NCI-H146 treated with DMSO at 0.1 percent for 48 hours (cell line): Measurements from ENCODE around the gene SPDYE16.
"Not testable (repeated sequence)": the region's sequence is repeated elsewhere in the genome, so short reads cannot be mapped to it uniquely, and the experiment has no call there.

Experiments used
- DNase-seq: peaks from one replicate; lab custom pipeline; 2025; ENCODE audit not compliant: unreplicated experiment; lab: John Stamatoyannopoulos, UW

Gene SPDYE16

DNA sequence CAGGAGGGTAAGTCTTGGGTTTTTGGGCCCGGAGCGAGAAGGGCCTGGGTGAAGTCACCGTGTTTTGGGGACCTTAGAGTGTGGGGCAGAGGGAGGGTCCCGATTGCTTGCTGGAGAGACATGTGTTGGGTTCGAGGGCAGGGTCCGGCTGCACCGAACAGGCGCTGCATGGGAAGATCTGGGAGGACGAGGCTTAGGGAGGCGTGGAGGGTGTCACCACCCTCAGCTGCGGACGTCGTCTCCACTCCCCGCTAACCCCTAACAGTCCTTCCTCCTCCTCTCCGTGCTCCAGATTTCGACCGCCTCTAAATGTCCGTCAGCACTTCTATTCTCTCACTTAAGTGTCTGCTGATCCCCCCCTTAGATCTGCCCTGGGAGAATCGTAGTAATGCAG is 6.8 kb upstream of the SPDYE16 start:
- not testable (repeated sequence) for DNase-seq

DNA sequence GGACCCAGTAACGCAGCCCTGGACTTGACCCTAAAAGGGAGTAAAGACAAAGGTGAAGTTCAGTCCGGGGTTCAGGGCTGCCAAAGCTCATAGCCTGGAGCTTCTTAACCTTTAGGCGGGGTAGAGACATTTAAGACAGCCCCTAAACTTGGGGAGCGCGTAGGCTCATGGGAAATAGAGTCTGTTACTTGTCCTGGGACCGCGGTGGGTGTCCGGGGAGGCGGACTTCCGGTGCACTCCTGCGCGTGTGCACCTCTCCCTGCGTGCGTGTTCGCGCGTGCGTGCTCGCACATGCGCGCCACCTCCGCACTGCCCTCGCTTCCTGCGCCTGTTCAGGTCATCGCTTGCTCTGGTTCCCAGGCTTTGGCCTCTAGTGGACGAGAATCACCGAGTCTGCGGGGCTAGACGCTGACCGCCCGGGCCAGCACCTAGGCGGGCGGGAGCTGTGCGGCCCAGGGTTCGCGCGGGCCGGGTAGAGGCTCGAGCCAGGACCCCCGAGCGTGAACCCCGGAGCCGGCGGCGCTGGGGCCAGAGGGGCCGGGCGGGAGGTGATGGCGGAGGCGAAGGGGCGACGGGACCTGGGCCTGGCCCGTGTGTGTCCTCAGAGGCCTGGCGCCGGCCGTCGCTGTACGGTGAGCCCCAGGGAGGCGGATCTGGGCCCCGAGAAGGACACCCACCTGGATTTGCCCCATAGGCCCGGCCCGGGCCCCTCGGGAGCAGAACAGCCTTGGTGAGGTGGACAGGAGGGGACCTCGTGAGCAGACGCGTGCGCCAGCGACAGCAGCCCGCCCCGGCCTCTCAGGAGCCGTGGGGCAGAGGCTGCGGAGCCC is 6.1 kb upstream of the SPDYE16 start:
- DNase-seq, result peak; percentile 44

DNA sequence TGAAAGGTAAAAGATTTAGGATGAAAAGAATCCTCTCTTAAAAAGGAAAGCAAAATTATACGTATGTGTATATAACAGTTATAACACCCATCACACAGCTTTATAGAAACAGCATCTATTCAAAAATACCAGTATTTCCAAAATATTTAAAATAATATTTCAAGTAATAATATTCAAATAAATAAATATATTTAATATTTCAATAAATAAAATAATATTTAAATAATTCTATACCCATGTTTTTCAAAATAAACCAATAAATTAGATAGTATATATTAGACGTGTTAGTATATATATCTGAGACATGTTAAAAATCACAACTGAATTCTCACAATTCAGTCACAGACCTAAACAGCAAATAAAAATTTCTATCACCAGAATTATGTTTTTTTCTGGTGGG is 11.5 kb downstream of the SPDYE16 start:
- not testable (repeated sequence) for DNase-seq

DNA sequence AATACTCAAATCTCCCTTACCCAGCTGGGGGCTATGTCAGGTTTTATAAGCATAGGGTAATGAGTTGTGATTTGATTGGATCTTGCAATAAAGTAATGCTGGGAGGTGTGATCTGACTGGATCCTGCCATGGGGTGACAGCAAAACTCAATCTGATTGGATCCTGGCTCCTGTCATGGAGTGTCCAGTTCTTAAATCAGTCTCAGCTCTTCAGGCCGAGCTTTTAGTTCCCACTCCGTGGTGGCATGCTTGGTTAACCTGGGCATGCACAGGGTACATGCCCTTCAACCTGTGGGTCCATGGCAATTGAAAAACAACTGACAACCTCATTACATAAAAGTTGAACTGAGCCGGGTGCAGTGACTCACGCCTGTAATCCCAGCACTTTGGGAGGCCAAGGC is 16.9 kb downstream of the SPDYE16 start:
- not testable (repeated sequence) for DNase-seq

DNA sequence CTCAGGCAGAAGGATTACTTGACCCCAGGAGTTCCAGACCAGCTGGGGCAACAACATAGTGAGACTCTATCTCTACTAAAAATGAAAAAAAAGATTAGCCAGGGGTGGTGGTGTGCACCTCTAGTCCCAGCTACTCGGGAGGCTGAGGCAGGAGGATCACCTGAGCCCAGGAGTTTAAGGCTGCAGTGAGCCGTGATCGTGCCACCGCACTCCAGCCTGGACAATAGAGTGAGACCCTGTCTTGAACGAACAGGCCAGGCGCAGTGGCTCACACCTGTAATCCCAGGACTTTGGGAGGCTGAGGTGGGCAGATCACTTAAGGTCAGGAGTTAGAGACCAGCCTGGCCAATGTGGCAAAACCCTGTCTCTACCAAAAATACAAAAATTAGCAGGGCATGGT is 26.2 kb downstream of the SPDYE16 start:
- not testable (repeated sequence) for DNase-seq

DNA sequence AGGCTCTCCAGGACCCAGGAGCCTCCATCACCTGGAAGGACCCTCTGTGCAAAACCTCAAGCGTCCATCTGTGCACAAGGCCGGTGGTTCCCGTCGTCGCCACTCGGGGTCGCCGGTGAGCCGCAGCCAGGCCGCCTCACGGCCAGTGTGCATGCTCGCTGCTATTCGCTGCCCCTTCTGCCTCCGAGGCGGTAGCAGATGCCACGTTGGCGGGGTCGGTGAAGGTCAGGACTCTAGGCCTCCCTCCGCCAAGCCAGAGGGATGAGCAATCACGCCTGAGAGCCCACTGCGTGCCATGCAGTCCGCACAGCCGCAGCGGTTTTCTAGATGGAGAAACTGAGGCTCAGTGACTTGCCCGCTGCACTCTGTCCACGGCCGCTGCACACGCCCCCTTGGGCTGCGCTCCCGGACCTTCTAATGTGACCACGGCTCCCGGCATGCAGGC is 27.1 kb downstream of the SPDYE16 start:
- no peak for DNase-seq

DNA sequence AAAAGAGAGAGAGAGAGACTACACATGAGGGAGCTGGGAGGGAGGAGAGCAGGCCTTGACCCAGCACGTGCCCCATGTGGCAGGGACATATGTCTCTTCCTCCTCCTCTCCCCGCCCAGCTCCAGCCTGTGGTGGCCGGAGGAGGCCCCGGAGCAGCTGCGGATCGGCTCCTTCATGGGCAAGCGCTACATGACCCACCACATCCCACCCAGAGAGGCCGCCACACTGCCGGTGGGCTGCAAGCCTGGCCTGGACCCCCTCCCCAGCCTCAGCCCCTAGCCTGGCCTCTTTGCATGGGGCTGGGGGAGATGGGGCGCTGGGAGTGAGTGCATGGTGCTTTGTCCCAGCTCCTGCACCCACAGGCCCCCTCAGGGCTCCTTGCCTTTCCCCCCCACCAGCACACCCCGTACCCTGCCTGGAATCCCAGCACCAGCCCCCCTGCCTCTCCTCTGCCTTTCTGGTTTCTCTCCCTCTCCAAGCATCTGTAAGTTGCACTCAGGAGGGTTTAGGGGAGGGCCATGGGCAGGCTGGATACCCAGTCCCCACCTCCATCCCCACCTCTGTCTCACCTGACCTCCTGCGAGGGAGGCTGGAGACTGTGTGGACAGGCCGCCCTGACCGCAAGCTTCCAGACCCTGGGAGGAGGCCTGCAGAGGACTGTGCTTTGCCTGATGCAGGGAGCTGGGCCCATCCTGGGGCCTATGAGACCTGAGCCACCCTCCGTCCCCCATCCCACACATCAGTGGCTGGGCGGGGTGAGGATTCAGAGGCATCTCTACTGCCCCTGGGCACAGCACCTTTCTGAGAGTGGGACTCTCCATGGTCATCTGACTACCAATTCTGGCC is 27.9 kb downstream of the SPDYE16 start:
- no peak for DNase-seq

DNA sequence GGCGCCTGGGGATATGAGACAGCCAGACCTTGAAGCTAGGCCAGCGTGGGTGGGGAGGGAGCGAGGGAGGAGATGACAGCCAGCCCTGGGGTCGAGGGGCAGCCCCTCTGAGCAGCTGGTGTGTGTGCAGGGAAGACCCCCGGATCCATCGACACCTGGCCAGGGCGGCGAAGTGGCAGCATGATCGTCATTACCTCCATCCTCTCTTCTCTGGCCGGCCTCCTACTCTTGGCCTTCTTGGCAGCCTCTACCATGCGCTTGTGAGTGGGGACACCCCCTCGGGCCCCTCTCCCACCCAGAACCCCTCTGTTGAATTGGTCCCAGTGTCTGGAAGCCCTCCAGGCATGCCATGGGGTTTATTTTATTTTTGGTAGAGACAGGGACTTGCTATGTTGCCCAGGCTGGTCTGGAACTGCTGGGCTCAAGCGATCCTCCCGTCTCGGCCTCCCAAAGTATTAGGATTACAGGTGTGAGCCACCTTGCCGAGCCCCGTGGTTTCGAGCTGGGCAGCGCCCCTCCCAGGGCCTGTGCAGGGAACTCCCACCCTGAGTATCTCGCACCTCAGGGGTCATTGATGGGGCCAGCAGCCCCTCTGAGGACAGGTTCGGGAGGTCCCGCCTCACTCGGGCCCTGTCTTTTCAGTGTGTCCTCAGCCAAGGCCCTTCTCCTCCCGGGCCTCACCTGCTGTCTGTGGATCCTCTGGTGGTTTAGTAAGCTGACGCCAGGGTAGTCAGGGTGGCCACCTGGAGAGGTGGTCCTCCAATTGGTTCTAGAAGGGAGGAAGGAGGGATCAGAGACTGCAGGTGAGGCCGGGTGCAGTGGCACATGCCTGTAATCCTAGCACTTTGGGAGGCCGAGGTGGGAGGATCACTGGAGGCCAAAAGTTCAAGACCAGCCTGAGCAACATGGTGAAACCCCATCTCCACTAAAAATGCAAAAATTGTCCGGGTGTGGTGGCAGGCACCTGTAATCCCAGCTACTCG is 29.0 kb downstream of the SPDYE16 start:
- DNase-seq, result no peak

DNA sequence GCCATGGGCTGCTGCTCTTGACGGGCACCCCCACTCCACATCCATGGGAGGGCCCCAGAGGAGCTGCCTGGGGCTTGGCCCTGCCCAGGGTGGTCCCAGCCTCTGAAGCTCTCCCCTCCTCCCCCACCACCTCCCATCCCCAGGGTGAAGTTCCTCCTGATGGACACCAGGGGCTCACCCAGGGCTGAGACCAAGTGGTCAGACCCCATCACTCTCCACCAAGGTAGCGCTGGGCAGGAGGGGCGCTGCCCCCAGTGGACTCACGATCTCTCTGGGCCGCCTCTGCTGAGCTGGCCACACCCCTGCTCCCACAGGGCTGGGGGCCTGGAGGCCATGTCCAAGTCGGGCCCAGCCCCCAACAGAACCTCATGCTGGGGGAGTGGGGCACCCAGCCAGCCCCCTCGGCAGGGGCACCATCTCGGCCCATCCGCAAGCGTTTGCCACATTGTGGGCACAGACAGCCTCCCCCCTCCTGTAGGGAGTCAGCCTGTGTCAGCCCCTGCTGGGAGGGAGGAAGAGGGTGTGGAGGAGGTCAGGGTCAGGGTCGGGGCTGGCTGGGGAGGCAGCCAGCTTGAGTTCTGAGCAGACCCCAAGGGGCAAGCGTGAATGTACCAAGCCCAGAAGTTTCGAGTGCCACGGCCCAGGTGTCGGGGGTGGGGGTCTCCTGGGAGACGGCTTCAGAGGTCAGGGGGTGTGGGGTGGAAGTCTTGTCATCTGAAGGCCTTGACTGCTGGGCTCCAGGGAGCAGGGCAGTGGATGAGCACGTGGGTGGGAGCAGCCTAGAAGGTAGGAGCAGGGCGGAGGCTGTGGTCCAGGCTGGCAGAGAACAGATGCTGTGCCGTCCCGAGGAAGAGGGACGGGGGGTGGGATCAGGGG is 29.9 kb downstream of the SPDYE16 start:
- DNase-seq, result no peak

DNA sequence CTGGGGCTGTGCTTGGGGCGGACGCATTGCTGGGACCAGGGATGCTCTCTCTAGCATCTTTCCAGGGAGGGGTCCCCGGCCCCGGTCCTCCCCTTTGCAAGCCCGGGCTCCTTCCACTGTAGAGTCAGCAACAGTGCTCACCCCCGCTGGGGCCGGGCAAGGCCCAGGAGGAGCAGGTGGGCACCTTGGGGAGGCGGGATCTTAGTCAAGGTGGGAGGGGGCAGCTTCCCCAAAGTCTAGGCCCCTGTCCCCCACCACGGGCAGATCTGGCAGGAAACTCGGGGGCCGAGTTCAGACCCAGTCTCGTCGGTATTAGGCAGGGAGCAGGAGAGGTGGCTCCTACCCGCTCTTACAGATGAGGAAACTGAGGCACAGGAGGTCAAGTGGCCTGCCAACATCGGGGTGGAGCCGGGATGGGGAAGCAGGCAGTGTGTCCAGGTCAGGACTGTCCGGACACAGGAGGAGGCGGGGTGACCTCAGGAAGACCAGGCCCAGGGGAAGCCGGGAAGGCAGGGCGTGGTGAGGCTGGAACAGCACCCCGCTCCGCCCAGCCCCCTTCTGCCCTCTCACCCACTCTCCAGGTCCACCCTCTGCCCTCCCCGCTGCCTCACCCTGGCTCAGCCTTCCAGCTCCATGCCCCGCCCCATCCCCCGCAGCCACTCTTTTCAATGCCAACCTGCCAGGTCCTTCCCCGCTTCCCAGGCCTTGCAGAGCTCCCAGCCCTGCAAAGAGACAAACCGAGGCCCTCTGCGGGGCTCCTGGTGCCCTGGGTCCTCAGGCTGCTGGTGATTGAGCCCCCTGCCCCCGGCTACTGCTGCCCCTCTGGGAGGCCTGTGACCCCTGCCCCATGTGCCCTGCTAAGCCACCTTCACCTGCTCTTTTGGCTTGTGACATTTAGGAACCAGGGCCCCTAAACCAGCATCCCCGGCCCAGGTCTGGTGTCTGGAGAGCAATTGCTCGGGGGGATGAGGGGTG is 30.9 kb downstream of the SPDYE16 start:
- DNase-seq, result not testable (repeated sequence)

DNA sequence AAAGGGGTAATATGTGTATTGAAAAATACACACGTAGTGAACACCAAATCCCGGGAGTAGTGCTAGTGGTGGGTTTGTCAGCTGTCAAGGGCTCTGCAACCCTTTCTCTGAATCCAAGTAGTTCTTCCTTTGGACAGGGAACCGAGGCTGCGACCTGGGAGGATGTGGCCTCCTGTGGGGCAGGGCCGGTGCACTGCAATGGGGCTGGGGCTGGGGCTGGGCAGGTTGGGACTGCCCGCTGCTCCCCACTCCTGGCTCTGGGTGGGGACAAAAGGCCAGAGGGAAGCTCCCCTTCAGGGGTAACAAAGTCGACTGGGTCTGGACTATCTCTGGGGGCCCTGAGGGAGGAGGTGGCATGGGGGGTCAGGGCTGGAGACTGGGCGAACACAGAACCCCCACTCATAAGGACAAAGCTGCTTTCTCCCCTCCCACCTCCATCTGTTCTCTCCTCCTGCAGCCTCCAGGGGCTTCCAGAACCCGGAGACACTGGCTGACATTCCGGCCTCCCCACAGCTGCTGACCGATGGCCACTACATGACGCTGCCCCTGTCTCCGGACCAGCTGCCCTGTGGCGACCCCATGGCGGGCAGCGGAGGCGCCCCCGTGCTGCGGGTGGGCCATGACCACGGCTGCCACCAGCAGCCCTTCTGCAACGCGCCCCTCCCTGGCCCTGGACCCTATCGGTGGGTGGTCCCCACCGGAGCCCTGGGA is 31.7 kb downstream of the SPDYE16 start:
- DNase-seq, result not testable (repeated sequence)

DNA sequence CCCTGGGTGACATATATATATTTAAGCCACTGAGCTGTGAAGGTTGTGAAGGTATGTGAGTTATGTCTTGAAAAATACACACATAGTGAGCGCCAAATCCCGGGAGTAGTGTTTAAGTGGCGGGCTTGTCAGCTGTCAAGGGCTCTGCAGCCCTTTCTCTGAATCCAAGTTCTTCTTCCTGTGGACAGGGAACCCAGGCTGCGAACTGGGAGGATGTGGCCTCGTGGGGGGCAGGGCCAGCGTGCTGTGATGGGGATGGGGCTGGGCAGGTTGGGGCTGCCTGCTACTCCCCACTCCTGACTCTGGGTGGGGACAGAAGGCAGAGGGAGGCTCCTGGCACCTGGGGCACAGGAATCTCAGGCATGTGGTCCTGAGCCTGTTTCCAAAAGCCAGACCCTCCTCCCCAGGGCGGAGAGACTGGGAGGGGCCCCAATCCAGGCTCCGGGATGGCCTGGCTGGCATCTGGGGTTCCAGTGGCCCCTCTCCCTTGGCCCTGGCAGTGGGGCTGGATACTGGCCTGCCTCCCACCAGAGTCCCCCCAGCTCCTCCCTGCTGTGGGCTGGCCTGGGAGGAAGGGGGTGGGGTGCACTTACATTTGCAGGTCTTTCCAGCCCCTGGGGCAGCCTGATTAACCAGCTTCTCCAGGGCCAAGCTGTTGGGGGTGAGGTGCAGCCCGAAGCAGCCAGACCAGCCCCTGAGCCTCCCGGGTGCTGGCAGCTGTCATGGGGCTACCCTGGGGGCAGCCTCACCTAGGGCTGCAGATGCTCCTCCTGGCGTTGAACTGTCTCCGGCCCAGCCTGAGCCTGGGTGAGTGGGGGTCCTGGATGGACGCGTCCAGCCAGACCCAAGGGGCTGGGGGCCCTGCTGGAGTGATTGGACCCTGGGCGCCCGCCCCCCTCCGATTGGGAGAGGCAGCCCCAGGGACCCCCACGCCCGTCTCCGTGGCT is 32.9 kb downstream of the SPDYE16 start, which contains the start of gene UPK3B:
TSS of gene UPK3B (plus strand) at position 622 of the 947 bp plus-strand sequence. CDS start at position 723, 101 bp downstream.
- no peak for DNase-seq

DNA sequence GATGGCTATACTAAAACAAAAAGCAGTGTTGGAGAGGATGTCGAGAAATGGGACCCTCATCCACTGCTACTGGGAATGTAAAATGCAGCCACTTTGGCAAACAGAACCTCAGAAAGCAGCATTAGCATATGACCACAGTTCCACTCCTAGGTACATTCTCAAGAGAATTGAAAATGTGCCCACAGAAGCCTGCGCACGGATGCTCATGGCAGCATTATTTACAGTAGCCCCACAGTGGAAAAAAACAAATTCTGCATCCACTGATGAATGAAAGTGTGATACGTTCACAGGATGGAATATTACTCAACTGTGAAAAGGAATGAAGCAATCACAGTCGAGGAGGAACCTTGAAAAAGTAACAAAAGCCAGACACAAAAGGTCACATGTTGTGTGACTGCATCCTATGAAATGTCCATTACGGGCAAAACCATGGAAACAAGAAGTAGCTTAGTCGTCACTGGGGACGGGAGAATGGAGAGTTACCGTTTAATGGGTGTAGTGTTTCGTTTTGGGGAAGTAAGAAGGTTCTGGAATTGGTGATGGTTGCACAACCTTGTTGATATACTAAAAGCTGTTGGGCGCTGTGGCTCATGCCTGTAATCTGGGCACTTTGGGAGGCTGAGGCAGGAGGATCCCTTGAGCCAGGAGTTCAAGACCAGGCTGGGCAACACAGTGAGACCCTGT is 35.2 kb downstream of the SPDYE16 start:
- no peak for DNase-seq

DNA sequence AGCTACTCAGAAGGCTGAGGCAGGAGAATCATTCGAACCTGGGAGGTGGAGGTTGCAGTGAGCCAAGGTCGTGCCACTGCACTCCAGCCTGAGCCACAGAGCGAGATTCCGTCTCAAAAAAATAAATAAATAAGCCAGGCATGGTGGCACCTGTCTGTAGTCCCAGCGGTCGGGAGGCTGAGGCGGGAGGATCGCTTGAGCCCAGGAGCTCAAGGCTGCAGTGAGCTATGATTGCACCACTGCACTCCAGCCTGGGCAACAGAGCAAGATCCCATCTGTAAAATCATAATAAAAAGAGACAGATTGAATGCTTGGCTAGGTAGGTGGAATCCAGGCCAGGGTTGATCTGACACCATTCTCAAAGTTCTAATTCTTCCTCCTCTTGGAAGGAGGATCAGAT is 36.5 kb downstream of the SPDYE16 start:
- DNase-seq, result not testable (repeated sequence)

DNA sequence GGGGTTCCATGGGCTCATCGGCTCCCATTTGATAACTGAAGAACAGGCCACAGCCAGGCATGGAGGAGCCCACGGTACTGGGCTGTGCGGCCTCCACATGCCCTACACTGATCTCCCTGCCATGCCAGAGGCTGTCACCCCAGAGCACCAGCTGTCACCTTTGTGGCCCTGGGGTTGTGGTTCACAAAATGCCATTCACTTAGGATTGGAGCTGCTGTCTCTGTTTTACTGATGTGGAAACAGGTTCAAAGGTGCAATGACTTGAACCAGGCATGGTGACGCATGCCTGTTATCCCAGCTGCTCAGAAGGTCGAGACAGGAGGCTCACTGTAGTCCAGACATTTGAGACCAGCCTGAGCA is 37.0 kb downstream of the SPDYE16 start:
- DNase-seq, result no peak
